Ovary (tissue), 10 donors: ENCODE data around the gene ONECUT3. TPM values are rescaled to one million over a fixed set of nuclear protein-coding genes. Genes with fewer than 3 reads are reported as not detected.
"Not testable (repeated sequence)": the region's sequence is repeated elsewhere in the genome, so short reads cannot be mapped to it uniquely, and the experiment has no call there.

Source experiments
- DNase-seq, 5 donors: peaks; one replicate each; pipeline ENCODE4 v3.0.0-alpha.2; 2019 to 2020
- H3K27ac ChIP-seq, 2 donors: fragments of 200-600 bp; one replicate each; pipeline versions ENCODE4 v1.5.1 to v1.8.0; 2019 to 2022
- H3K27me3 ChIP-seq: fragments of 200-600 bp; one replicate; pipeline ENCODE4 v1.8.0; 2022
- H3K36me3 ChIP-seq: fragments of 200-600 bp; sonication (generic); one replicate; pipeline ENCODE4 v1.5.1; 2019
- H3K4me1 ChIP-seq: one replicate; pipeline ENCODE4 v1.8.1; 2013; ENCODE audit warnings: mild to moderate bottlenecking, moderate library complexity; ENCODE audit not compliant: insufficient read depth
- H3K4me3 ChIP-seq: fragments of 200-600 bp; sonication (generic); one replicate; pipeline ENCODE4 v1.5.1; 2017
- H3K9me3 ChIP-seq, 2 donors: fragments of 200-600 bp in 1 of 2; sonication (generic) in 1 of 2; one replicate each; pipeline versions ENCODE4 v1.5.1 to v1.8.1; 2013 to 2019; ENCODE audit warnings: mild to moderate bottlenecking in 1 of 2, moderate library complexity in 1 of 2
- CTCF ChIP-seq, 3 donors: fragments of 450-650 bp in 2 of 3; fragments of 200-600 bp in 1 of 3; IDR thresholded peaks; one replicate each; pipeline versions ENCODE4 v1.5.1 to v1.8.0; 2016 to 2022; ENCODE audit warnings: antibody characterized with exemption in 3 of 3, mild to moderate bottlenecking in 1 of 3
- EP300 ChIP-seq: sonication (generic); formaldehyde crosslinking; IDR thresholded peaks from one replicate; pipeline ENCODE4 v1.6.1; 2017; ENCODE audit warnings: antibody characterized with exemption
- POLR2A ChIP-seq: fragments of 450-650 bp; IDR thresholded peaks from one replicate; pipeline ENCODE4 v1.6.1; 2017; ENCODE audit warnings: antibody characterized with exemption, mild to moderate bottlenecking, moderate library complexity
- WGBS, 3 donors: extraction: QIAGEN DNeasy Blood & Tissue Kit in 1 of 3; methylation state at CpG; one replicate each; pipeline versions ENCODE4 v1.1.5 to v1.1.7; 2013 to 2017; 5-methylcytosine and 5-hydroxymethylcytosine counted together
- intact Hi-C, 4 donors: fragments of 100-400 bp; cut with DNase I; formaldehyde crosslinking; loops; one replicate each; pipeline versions ENCODE4 v1.11.0 to v1.15.1; 2022 to 2023
- long read RNA-seq, 3 donors: library from polyadenylated mRNA in 2 of 3; unstranded in 2 of 3; transcript quantifications; one replicate each; pipeline ENCODE4 v2.0.0 and lab custom pipeline, GENCODE V29; 2021 to 2026
- polyA plus RNA-seq, 2 donors: library from polyadenylated mRNA; stranded (reverse); fragments of 200-250 nt in 1 of 2; fragments of 350-450 nt in 1 of 2; fragmentation: Illumina TruSeq in 1 of 2; extraction: RNeasy Lipid Tissue Mini Kit (QIAGEN cat#74804) in 1 of 2; gene quantifications; one replicate each; pipeline ENCODE4 v1.2.3, GENCODE V29; 2013 to 2014
- total RNA-seq, 7 donors: library from RNA; depleted of rRNA in 2 of 7; stranded (reverse); fragments of >200 nt in 2 of 7; fragmentation: NEBNext Ultra II Directional in 3 of 7; extraction: Animal tissue kit (Norgen Biotek cat#: 25700) in 3 of 7; gene quantifications; one replicate each; pipeline versions ENCODE4 v1.1.0 to v1.2.4, GENCODE V29; 2016 to 2023
- donor health status: DM: no; HTN: no; CAD: no; lungs with moderate emphysema.
- donor health status: DM: no; HTN: no; CAD: no.
- donor health status: Bipolar disorder and iron deficiency.
- donor health status: DM: yes; HTN: yes; CAD: no.
- donor health status: DM: no; HTN: no; CAD: no.
- donor health status: DM: yes; HTN: yes; CAD: no.

ONECUT3 gene
- total RNA-seq (under 1 TPM in 1 of 7 donors, not detected in 6; 0.05 TPM), polyA plus RNA-seq (not detected)
- long read RNA-seq, donor 1 = 0 reads
- long read RNA-seq, donor 2 = 0 reads
- long read RNA-seq, donor 3 = 0 reads

- intact Hi-C loops = no loop called here
- TF ChIP-seq POLR2A (no peak), EP300 (no peak), CTCF (IDR thresholded peaks at IDR 0.05) (no peak)
- H3K4me1 ChIP-seq = peaks cover 2% of the 10 kb centered on the region
- H3K27me3 ChIP-seq = peaks cover 2% of the 10 kb centered on the region
- no peak for DNase-seq
- H3K9me3 ChIP-seq = no peaks in the 10 kb centered on the region
- 2 to 3% (median 2%) methylated on average over 18 to 77 of the region's 77 CpGs for WGBS, 3 donors
- no peaks in the 10 kb centered on the region for H3K36me3 ChIP-seq
- no peak within 1 kb of the TSS for H3K4me3 ChIP-seq
- H3K27ac ChIP-seq = no peak within 1 kb of the TSS
Observed at GRCh38 chr19:1752757-1753728, at the start of gene ONECUT3. Gene ONECUT3 (plus strand): TSS chr19:1753506. CDS start chr19:1753663, 157 bp downstream.

GRCh38 chr19:1704339-1704738 lies 49.0 kb upstream of the ONECUT3 start:
- Histone ChIP-seq H3K36me3 (no peaks in the 10 kb centered on the region), H3K27ac (no peak overlapping the region), H3K4me3 (no peak overlapping the region), H3K27me3 (no peaks in the 10 kb centered on the region), H3K4me1 (no peaks in the 10 kb centered on the region), H3K9me3 (peaks cover 0 to 4% of the 10 kb centered on the region in 2 donors)
- DNase-seq = no peak
- TF ChIP-seq CTCF (IDR thresholded peaks at IDR 0.05) (no peak), POLR2A (no peak), EP300 (no peak)
- WGBS, 3 donors = 85 to 91% (median 87%) methylated on average over 6 of the region's 6 CpGs
- intact Hi-C loops = no loop called here

GRCh38 chr19:1705367-1705766 lies 47.9 kb upstream of the ONECUT3 start:
- Histone ChIP-seq H3K27me3 (no peaks in the 10 kb centered on the region), H3K36me3 (no peaks in the 10 kb centered on the region), H3K4me1 (no peaks in the 10 kb centered on the region), H3K9me3 (peaks cover 0 to 4% of the 10 kb centered on the region in 2 donors), H3K27ac (no peak overlapping the region), H3K4me3 (no peak overlapping the region)
- TF ChIP-seq EP300 (no peak), POLR2A (no peak), CTCF (IDR thresholded peaks at IDR 0.05) (no peak)
- DNase-seq = no peak
- 69 to 80% (median 71%) methylated on average over 2 of the region's 2 CpGs for WGBS, 3 donors
- intact Hi-C loops = no loop called here

GRCh38 chr19:1706646-1707045 lies 46.7 kb upstream of the ONECUT3 start:
- H3K9me3 ChIP-seq, DNase-seq, H3K27me3 ChIP-seq, H3K36me3 ChIP-seq, H3K27ac ChIP-seq, intact Hi-C loops, H3K4me3 ChIP-seq, H3K4me1 ChIP-seq: not testable (repeated sequence)
- 79 to 90% (median 82%) methylated on average over 14 of the region's 14 CpGs for WGBS, 3 donors

GRCh38 chr19:1707240-1707639 lies 46.1 kb upstream of the ONECUT3 start:
- Histone ChIP-seq H3K4me3 (no peak overlapping the region), H3K36me3 (no peaks in the 10 kb centered on the region), H3K9me3 (peaks cover 0 to 4% of the 10 kb centered on the region in 2 donors), H3K27ac (no peak overlapping the region), H3K4me1 (no peaks in the 10 kb centered on the region), H3K27me3 (no peaks in the 10 kb centered on the region)
- intact Hi-C loops = no loop called here
- WGBS, 3 donors = 84 to 90% (median 84%) methylated on average over 6 of the region's 6 CpGs
- TF ChIP-seq EP300 (no peak), POLR2A (no peak), CTCF (IDR thresholded peaks at IDR 0.05) (no peak)
- no peak for DNase-seq
